HEK293T (cell line): ENCODE results near the gene IFNA13.

Experiments
- CTCF ChIA-PET: fragments of 350-600 bp; formaldehyde crosslinking; extraction: SDS; loops from one replicate; lab custom pipeline; 2021; ENCODE audit warnings: antibody characterized with exemption, inconsistent platforms; lab: Yijun Ruan, JAX
- POLR2A ChIA-PET: fragments of 350-600 bp; formaldehyde crosslinking; extraction: SDS; loops from one replicate; lab custom pipeline; 2020; ENCODE audit warnings: antibody characterized with exemption, inconsistent platforms; lab: Yijun Ruan, JAX
- DNase-seq: peaks from one replicate; pipeline ENCODE4 v3.0.0; 2012; ENCODE audit warnings: mixed read lengths; ENCODE audit errors: extremely low spot score
- ARNT ChIP-seq: fragments of 450-650 bp; IDR thresholded peaks from 2 replicates; pipeline ENCODE4 v1.6.1; 2017; ENCODE audit warnings: mild to moderate bottlenecking
- BHLHE40 ChIP-seq: fragments of 450-650 bp; IDR thresholded peaks from 2 replicates; pipeline ENCODE4 v1.6.1; 2016; ENCODE audit warnings: mild to moderate bottlenecking, moderate library complexity, borderline replicate concordance
- CTBP1 ChIP-seq: fragments of 450-650 bp; IDR thresholded peaks from 2 replicates; pipeline ENCODE4 v1.6.1; 2016; ENCODE audit warnings: borderline replicate concordance
- ELF4 ChIP-seq: fragments of 450-650 bp; IDR thresholded peaks from 2 replicates; pipeline ENCODE4 v1.6.1; 2017; ENCODE audit warnings: antibody characterized with exemption
- FOXA1 ChIP-seq: fragments of 450-650 bp; IDR thresholded peaks from 2 replicates; pipeline ENCODE4 v1.6.1; 2016; ENCODE audit warnings: mild to moderate bottlenecking
- FOXK2 ChIP-seq: fragments of 450-650 bp; IDR thresholded peaks from 2 replicates; pipeline ENCODE4 v1.6.1; 2016; ENCODE audit warnings: mild to moderate bottlenecking
- FOXM1 ChIP-seq: fragments of 450-650 bp; IDR thresholded peaks from 2 replicates; pipeline ENCODE4 v1.6.1; 2017; ENCODE audit warnings: mild to moderate bottlenecking, borderline replicate concordance
- HDGF ChIP-seq: fragments of 450-650 bp; IDR thresholded peaks from 2 replicates; pipeline ENCODE4 v1.6.1; 2017; ENCODE audit warnings: antibody characterized with exemption, borderline replicate concordance
- L3MBTL2 ChIP-seq: fragments of 450-650 bp; conservative IDR thresholded peaks from 2 replicates; pipeline ENCODE4 v1.6.1; 2016; ENCODE audit warnings: mild to moderate bottlenecking
- LEF1 ChIP-seq: fragments of 450-650 bp; IDR thresholded peaks from 2 replicates; pipeline ENCODE4 v1.6.1; 2017; ENCODE audit warnings: mild to moderate bottlenecking, borderline replicate concordance
- NFRKB ChIP-seq: fragments of 450-650 bp; IDR thresholded peaks from 2 replicates; pipeline ENCODE4 v1.6.1; 2016; ENCODE audit warnings: mild to moderate bottlenecking, moderate library complexity
- PKNOX1 ChIP-seq: fragments of 450-650 bp; IDR thresholded peaks from 2 replicates; pipeline ENCODE4 v1.6.1; 2016
- SP1 ChIP-seq: fragments of 450-650 bp; IDR thresholded peaks from 2 replicates; pipeline ENCODE4 v1.6.1; 2017
- SUZ12 ChIP-seq: fragments of 450-650 bp; IDR thresholded peaks from 2 replicates; pipeline ENCODE4 v1.6.1; 2016; ENCODE audit warnings: mild to moderate bottlenecking
- TARDBP ChIP-seq: fragments of 450-650 bp; IDR thresholded peaks from 2 replicates; pipeline ENCODE4 v1.6.1; 2016
- ZNF384 ChIP-seq: fragments of 450-650 bp; IDR thresholded peaks from 2 replicates; pipeline ENCODE4 v1.6.1; 2016

The IFNA13 gene

GRCh38 chr9:21408817-21409216 is 41.0 kb upstream of the IFNA13 start, which contains the start of gene IFNA8:
TSS of gene IFNA8 (plus strand) at chr9:21409117. CDS start at chr9:21409177, 60 bp downstream.
- POLR2A ChIA-PET = no interaction called here
- DNase-seq = no peak
- TF ChIP-seq PKNOX1 (no peak), FOXK2 (no peak), L3MBTL2 (no peak), FOXA1 (no peak), HDGF (no peak), SP1 (no peak), SUZ12 (no peak), LEF1 (no peak), CTBP1 (no peak), FOXM1 (no peak), ELF4 (no peak), ARNT (no peak), BHLHE40 (no peak), ZNF384 (no peak), NFRKB (no peak), TARDBP (no peak)
- CTCF ChIA-PET = no interaction called here

GRCh38 chr9:21404146-21404545 is 36.3 kb upstream of the IFNA13 start:
- no peak for DNase-seq
- ChIA-PET CTCF (no interaction called here), POLR2A (no interaction called here)
- TF ChIP-seq PKNOX1 (no peak), ARNT (no peak), ZNF384 (no peak), BHLHE40 (no peak), FOXK2 (no peak), TARDBP (no peak), L3MBTL2 (no peak), SUZ12 (no peak), FOXA1 (no peak), LEF1 (no peak)

GRCh38 chr9:21402386-21403251 is 34.8 kb upstream of the IFNA13 start:
- peak; percentile 71 for DNase-seq
- TF ChIP-seq PKNOX1 = no peak
- TF ChIP-seq L3MBTL2 = peak; percentile 54; the same call in 1 of the 2 replicates
- no peak for TF ChIP-seq LEF1
- no peak for TF ChIP-seq ARNT
- TF ChIP-seq FOXA1 = no peak
- no peak for TF ChIP-seq TARDBP
- no peak for TF ChIP-seq ELF4
- ChIA-PET POLR2A (interaction anchor here (0.8 kb wide), 1 partner anchor 68 kb away, joined by 3 read pairs; the partner anchor contains the start of gene KLHL9), CTCF (interaction anchor here (0.6 to 1.5 kb wide), 6 partner anchors 10 to 207 kb away, joined by 3 to 5 read pairs (median 4); no protein-coding TSS in a partner anchor)

- no peak for TF ChIP-seq FOXK2
- no peak for TF ChIP-seq NFRKB
- no peak for TF ChIP-seq L3MBTL2
- ChIA-PET CTCF (no interaction called here), POLR2A (no interaction called here)
- no peak for DNase-seq
Measured at GRCh38 chr9:21399956-21400355, 32.1 kb upstream of the IFNA13 start.

- TF ChIP-seq FOXK2 = no peak
- TF ChIP-seq L3MBTL2 = no peak
- TF ChIP-seq ELF4 = no peak
- TF ChIP-seq CTBP1 = no peak
- TF ChIP-seq HDGF = no peak
- CTCF ChIA-PET = no interaction called here
- DNase-seq = no peak
- POLR2A ChIA-PET = no interaction called here
Measured at GRCh38 chr9:21398955-21399489, 31.2 kb upstream of the IFNA13 start.

GRCh38 chr9:21395778-21396717 is 28.2 kb upstream of the IFNA13 start:
- DNase-seq = peak; percentile 73
- CTCF ChIA-PET = interaction anchor here (0.6 to 1.6 kb wide), 7 partner anchors 11 to 155 kb away, joined by 3 to 15 read pairs (median 5); partner anchors contain the start of gene IFNA2
- POLR2A ChIA-PET = interaction anchor here (0.8 kb wide), 1 partner anchor 61 kb away, joined by 3 read pairs; no protein-coding TSS in a partner anchor
- TF ChIP-seq L3MBTL2 (peak; percentile 53), ARNT (no peak)
